NK-92 (cell line): Measurements from ENCODE around the gene NPFF.

Experiments used
- DNase-seq: peaks from one replicate; lab custom pipeline; 2025; ENCODE audit not compliant: unreplicated experiment; lab: John Stamatoyannopoulos, UW

The NPFF gene

DNA sequence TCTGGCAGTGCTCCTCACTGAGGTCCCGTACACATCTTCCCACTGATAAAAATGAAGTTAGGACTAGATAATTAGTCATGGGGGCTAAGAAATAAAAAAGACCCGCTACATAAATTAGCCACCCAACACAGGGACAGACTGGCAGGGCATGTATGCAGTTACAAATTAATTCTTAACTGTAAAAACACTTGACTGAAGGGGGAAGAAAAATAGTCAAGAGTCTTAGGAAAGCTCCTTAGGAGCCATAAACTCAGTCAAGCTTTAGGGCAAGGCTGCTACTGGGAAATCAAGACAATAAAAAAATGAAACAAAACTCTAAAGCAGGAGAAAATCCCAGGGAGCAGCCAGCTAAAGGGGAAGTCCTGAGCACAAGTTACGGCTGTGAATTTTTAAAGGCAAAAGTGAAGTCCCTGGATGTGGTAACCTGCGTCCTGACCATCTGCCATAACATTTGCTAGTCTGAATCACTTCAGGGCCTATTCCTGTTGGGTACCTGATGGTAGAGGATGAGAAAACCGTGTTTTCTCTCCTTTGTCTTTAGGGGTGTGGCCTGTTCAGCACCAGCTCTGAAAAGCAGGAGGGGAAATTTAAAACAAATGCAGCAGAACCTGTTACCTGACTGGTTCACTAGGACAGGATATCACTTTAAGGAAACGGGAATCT, 7.5 kb upstream of the NPFF start:
- no peak for DNase-seq

- DNase-seq: no peak
Measured at GRCh38 chr12:53513712-53514410, 6.6 kb upstream of the NPFF start.

DNA sequence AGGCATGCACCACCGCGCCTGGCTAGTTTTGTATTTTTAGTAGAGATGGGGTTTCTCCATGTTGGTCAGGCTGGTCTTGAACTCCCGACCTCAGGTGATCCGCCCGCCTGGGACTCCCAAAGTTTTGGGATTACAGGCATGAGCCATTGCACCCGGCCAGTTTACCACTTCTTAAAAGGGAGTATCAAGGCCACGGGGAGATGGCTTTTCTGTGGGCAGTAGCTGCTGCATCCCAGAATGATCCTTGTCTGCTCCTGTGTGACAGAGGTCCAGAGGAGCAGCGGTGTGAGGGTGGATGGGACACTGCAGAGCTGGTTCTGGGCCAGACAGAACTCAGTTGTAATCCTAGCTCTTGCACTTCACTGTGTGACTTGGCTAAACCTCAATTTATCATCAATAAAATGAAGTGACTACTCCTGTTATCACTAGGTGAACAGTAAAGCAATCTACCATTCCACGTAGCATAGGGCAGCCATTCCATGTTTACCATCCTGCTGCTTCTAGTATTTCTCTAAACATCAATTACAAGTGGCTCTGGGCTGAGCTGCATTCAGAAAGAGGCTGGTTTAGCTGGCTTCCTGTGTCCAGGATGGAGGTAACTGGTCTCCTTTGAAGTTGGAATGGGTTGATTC, 3.0 kb upstream of the NPFF start:
- DNase-seq: no peak

- no peak for DNase-seq
Measured at GRCh38 chr12:53508534-53509170, 1.4 kb upstream of the NPFF start.

- no peak for DNase-seq
Measured at GRCh38 chr12:53507603-53507885, 260 bp upstream of the NPFF start.

- DNase-seq: no peak
Measured at GRCh38 chr12:53506450-53506785, 866 bp downstream of the NPFF start.

DNA sequence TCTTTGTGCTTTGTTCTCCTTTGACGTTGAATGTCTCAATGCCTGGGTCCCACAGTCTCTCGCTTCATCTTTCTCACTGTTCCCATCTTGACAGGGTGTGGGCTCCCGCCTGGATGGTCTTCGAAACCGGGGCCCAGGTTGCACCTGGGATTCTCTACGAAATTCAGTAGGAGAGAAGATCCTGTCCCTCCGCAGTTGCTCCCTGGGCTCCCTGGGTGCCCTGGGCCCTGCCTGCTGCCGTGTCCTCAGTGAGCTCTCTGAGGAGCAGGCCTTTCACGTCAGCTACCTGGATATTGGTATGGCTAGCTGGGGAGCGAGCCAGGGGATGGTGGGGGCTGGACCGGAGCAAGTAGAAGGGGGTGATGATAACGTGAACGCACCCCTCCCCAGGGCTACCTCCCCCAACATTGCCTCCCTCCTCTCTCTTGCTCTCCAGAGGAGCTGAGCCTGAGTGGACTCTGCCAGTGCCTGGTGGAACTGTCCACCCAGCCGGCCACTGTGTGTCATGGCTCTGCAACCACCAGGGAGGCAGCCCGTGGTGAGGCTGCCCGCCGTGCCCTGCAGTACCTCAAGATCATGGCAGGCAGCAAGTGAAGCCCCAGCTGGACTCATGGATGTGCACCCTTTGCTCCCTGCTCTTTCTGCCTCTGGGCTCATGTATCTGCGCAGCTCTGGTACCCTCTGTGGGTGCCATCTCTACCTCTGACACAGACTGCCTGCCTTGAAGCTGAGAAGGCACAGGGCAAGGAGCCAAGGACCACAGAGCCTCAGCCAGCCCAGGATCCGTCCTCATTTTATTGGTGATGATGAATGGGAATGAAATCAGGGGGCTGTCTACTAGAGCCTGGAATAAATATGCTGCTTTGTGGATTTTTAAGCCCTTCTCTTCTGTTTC, 1.5 kb downstream of the NPFF start:
- DNase-seq: no peak

- no peak for DNase-seq
Measured at GRCh38 chr12:53505086-53505485, 2.2 kb downstream of the NPFF start.

- no peak for DNase-seq
Measured at GRCh38 chr12:53504004-53504920, 3.0 kb downstream of the NPFF start.

GRCh38 chr12:53502983-53503728, 4.1 kb downstream of the NPFF start:
- no peak for DNase-seq

DNA sequence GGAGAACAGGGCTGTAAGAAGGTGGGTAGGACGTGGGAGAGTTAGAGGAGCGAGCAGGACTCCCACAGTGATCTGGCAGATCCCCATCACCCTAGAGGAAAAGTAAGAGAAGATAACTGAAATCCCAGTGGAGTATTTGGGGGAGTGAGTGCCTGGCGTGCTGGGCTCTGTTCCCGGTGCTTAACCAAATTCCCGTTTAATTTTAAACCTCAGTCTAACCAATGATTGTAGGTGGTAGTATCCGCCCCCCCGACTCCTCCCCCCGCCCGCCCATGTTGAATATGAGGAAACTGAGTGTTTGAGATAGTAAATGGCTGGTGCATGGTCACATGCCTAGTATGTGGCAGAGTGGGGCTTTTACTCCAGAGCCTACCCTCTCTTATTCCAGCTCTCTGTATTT, 5.0 kb downstream of the NPFF start:
- DNase-seq: no peak

- DNase-seq: no peak
Measured at GRCh38 chr12:53501615-53502181, 5.6 kb downstream of the NPFF start.

- peak; percentile 93 for DNase-seq
Measured at GRCh38 chr12:53500776-53501614, 6.3 kb downstream of the NPFF start, which contains the start of gene TARBP2. TSS of gene TARBP2 (plus strand) at chr12:53501283. CDS start at chr12:53501409, 126 bp downstream.

DNA sequence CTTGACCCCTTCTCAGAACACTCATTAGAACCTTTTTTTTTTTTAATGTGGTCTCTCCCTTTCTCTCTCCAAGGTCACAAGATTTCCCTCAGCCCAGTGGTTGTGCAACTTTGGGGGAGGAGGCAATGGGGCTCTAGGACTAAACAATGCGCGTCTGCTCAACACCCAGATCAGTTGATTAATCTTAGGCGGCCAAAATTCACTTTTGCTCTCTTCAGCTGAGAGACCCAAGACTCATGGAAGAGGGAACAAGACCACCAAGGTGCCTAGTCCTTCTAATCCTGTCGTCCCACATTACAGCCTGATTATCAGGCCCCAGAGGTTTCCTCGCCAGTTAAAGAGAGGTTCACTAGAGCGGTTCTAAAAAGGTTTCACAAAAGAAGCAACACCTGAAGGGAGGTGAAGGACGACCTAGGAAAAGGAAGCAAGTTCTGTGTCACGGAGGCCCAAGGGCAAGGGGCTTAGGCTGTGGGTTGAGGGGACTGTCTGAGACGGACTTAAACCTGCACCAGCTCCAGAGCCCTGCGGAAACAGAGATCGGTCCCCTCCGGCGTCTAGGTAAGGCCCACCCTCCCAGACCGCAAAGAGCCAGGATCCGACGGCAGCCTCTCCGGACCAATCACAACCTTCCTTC, 7.0 kb downstream of the NPFF start:
- no peak for DNase-seq

DNA sequence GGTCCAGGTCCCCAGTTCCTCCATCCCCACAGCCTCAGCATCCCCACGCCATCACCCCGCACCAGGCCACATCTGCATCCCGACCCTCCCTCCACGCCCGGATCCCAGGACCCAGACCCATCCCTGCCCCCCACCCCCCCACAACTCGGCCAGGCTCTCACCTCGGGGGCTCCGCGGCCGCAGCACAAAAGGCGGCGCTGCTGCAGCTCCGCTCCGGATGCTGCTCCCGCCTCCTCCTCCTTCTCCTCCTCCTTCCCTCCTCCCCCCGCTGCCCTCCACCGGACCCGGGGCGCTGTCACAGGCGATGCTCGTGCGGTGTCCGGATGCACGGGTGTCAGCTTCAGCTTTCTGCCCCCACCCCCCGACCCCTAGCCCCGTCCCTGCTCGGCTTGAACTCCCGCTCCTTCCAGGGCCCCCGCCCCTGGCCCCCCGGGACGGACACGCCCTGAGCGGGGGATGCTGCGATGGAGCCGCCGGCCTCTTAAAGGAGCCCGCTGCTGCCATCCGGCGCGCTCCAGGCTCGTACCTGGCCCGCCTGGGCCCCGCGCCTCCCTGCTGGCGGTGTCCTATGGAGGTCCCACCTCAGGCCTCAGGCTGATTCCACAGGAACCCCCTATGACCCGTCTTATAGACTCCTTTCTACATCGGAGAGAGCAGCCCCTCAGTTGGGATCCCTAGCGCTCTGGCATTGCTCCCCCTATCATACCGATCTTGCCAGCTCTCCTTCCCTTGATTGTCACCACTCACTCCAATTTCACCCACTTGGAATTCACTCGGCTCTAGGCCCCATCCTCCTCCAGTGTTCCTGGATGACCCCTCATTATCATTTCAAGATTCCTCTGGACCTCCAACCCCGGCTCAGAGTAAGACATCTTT, 7.8 kb downstream of the NPFF start, which contains the start of gene MAP3K12:
TSS of gene MAP3K12 (minus strand) at position 193 of the 876 bp plus-strand sequence. CDS start 12,067 bp downstream, outside the sequence.
- DNase-seq: no peak

GRCh38 chr12:53498235-53498630, 9.1 kb downstream of the NPFF start:
- no peak for DNase-seq

DNA sequence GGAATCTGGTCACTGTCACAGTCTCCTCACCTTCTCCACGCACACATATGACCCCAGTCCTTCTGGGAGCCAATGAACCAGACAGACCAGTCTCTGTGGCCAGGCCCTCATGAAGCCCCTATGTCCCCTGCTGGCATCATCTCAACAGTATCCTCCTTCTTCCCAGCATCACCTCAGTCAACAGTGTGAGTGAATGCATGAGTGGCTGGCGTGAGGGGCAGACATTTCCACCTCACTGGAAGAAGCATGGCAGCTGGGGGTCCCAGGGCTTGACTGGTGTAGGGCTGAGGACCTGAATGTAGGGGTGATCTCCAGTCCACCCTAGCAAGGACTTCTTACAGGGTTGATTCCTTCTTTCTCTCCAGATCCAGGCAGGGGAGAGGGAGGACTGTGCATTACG, 9.8 kb downstream of the NPFF start:
- DNase-seq: no peak
